Measurements from ENCODE around the gene SLC22A1.
"Not testable (repeated sequence)": the region's sequence is repeated elsewhere in the genome, so short reads cannot be mapped to it uniquely, and the experiment has no call there.

The SLC22A1 gene

DNA sequence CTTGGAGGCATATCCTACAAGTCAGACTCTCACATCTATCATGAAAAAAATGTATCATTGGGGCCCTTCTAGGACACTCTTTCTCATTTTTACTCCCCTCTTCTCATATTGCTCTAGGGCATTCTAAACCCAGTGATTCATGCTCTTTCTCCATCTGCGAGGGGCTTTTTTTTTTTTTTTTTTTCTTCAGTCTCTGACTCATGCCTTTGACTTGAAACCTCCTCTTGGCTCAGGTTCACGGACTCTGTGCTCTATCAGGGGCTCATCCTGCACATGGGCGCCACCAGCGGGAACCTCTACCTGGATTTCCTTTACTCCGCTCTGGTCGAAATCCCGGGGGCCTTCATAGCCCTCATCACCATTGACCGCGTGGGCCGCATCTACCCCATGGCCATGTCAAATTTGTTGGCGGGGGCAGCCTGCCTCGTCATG is 17.8 kb downstream of the SLC22A1 start:
- DNase-seq: no peak

DNA sequence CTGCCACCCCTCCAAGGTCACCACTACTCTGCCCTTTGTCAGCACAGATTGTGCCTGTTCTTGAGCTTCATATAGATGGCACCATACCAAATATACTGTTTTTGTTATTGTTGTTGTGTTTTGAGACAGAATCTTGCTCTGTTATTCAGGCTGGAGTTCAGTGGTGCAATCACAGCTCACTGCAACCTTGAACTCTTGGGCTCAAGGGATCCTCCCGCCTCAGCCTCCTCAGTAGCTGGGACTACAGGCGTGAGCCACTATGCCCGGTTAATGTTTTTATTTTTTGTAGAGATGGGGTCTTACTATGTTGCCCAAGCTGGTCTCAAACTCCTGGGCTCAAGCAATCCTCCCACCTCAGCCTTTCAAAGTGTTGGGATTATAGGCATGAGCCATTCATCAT is 18.9 kb downstream of the SLC22A1 start:
- not testable (repeated sequence) for DNase-seq

DNA sequence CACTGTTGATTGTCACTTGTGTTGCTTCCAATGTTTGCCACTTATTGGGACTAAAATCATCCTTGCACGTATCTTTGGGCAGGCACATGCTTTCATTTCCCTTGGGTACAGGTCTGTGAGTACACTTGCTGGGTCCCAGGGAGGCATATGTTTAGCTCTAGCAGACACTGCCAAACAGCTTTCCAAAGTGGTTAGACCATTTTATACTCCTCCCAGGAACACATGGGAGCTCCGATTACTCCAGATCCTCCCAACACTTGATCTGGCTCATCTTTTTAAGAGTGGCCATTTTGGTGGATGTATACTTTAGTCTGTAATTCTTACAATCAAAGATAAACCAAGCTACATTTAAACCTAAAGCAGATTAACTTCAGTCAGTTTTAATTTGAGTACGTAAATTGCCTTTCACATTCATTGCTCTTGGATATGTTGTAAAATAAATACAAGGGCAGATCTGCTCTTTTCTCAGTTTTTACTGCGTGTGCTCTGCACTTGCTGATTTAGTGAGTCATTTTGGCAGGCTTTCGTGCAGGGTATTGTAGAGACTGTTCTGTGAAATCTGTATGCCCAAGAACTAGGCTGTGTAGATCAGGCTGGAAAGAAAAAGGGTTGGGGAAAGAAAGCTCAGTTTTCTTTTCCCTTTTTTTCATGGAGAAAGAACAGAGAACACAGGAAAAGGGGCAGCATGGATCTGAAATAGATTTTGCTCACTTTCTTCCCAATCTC is 19.5 kb downstream of the SLC22A1 start:
- no peak for DNase-seq

DNA sequence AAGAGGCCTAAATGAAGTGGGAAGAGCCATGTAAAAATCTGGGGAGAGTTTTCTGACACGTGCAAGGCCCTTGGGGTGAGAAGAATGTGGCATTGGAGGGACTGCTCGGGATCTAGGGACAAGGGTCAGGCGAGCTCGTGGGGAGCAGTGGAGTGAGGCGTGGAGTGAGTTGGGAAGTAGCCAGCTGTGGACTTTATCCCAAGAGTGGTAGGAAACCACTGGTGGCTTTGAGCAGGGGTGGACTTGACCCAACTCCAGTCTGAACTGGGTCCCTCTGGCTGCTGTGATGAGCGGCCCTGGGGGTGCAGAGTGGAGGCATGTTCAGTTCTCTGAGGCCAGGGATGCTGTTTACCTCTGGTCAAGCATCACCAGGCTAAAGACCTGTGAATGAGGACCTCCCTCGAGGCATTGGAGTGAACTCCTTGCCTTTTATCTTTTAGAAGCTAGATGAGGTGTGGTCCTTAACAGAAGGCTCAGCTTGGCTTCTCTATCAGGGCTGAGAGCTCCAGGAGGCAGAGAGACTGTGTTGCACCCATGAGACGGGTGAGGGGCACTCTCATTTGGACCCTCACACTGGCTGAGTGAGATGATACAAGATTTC is 20.6 kb downstream of the SLC22A1 start:
- no peak for DNase-seq

DNA sequence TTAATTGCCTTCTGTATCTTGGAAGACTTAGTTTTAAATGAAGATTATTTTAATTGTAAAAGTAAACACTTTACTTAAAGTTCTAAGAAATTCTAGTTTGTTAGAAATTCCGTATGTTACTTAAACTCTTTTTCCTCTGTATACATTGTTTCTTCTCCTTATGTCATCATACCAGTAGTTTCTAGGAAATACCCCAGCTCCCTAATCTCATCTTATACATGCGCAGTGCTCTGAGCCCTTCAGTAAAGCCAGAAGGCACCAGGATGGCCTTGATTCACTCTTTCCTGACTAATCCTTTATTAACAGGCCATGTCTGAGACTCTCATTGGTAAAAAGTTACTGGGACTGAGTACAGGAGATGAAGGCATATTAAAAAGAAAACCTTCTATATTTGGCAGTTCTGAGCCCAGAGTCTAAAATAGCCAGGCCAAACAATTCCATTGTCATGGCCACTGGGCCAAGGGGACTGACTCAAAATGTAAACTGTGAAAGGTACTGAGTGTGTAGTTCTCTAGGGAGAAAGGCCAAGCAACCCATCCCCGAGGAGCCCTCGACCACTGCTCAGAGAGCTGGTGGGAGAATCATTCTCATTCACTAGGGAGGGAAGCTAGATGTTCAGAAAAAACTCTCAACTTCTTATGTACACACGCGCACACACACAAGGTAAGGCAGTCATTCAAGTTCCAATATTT is 25.0 kb downstream of the SLC22A1 start:
- no peak for DNase-seq

DNA sequence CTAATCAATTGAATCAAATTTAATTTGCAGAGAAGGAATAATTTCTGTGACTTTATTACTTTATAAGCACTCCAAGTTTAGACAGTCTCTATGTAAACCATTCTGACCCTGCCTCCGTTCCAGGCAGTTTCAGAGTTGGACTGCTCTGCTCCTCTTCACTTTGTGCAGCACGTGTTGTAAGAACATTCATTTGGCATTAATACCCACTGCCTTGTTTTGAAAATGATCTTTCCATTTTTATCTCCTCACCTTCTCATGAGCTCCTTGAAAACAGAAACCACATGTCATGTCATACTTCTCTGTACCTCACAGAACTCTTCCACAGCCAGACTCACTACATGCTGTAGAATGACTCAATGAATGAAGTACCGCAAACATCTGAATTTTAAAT is 25.5 kb downstream of the SLC22A1 start:
- DNase-seq: no peak

DNA sequence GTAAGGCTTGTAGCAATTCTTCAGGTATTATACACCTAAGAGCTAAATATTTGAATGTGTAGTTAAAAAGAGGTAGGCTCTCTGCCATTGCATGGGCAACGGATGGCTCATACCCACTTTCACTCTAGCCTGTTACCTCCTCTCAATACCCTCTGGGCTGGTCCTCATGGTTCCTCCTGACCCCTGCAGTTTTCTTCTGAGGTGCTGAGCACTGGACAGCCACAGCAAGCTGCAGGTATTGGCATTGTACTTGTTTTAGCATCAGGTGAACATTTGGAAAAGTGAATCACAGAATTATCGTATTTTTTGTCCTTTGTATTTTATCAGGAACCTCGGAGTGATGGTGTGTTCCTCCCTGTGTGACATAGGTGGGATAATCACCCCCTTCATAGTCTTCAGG is 32.9 kb downstream of the SLC22A1 start:
- DNase-seq: no peak

DNA sequence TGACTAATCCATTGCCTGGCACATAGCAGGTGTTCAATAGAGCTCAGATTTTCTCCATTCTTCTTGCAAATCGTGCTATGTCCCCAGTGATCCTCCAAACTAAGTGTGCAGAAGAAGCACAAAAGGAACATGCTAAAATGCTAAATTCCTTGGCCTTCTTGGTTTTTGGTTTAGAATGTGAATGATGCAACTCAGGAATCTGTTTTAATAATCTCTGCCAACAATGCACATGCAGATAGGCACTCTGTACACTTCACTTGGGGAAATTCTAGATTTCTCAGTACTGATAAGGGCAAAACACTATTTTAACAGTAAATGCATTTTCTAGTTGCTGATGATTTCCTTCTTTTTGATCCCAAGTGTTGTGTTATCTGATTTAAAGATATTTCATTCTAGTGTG is 35.2 kb downstream of the SLC22A1 start:
- DNase-seq: no peak

DNA sequence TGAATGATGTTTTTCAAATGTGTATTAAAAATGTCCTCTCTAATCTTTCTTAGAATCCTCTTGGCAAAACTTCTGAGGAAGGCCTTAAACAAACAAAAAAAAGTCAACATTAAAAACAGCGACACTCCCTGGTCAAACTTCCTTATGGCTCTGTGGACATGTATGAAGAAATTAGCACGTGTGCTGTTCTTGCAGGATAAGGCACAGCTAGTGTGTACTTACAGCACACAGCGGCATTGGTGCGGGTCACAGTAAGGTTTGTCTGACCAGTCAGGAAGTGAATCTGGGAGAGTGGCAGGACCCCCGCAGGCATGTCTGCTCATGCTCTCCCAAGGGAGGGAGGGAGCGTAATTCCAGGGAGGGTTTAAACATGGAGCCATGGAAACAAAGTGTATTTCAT is 38.8 kb downstream of the SLC22A1 start:
- no peak for DNase-seq

DNA sequence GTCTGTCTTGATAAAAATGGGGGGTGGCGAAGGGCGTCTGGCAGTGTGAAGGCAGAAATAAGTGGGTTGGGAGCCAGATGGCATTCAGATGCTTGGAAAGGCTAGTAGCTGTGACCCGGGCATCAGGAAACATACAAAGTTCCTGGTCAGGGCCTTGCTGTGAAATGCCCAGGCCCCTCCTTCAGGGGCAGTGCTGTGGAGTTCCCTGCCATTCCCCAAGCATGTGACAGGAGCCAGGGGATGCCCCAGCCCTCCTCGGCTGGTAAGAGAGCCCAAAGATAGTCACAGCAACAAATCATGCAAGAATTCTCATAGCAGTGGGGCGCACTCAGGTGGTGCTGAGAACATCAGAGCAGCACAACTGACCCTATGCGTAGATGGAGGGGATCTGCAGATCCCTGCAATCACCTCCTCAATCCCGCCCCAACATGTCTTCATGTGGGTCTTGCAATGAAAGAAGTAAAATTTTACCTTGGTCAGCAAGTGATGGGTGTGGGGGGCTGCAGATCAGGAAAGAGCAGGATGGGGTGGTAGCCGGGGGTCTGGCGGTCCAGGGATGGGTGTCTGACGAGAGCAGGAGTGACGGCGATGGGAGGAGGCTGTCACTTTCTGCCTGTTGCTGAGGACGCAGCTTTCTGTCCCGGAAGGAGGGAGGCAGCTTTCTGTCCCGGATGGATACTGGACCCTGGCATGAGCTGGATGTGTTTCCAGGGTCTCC is 39.5 kb downstream of the SLC22A1 start:
- DNase-seq: no peak

DNA sequence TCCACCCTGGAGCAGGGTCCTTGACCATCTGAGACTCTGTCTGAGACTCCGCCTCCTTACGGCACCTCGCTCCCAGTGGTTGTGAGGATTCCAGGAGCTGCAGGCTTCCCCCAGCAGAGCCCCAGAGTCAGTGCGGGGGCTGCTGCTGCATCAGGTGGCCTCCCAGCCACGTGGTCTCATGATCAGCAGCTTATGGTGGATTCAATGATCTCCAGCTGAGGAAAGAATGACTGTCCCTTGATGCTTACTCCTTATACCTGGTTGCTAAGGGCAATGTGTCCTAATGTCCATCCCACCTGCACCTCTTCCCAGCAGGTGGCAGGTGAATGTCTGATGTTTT is 40.0 kb downstream of the SLC22A1 start:
- no peak for DNase-seq

DNA sequence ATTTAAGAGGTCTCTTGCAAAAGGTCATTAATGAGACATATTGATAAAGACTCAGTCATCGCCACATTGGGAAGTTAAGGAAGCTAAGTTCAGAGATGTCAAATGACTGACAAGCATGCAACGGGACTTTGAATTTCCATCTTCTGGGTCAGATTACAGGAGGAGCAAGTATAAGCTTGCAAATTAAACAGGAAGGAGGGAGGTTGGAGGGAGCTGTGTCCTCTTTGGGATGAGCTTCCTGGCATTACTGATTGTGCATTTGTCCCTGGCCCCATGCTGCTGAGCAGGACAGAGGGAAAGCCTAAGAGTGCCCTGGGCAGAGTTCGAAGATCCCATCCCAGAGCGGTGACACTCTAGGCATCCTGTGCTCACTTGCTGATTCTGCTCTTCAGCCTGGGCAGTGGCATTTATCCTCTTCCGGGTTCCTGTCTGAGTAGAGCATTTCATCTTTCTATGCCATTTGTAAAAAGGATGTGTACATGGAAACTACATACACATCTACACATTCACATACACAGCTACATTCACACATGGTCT is 40.5 kb downstream of the SLC22A1 start:
- no peak for DNase-seq

DNA sequence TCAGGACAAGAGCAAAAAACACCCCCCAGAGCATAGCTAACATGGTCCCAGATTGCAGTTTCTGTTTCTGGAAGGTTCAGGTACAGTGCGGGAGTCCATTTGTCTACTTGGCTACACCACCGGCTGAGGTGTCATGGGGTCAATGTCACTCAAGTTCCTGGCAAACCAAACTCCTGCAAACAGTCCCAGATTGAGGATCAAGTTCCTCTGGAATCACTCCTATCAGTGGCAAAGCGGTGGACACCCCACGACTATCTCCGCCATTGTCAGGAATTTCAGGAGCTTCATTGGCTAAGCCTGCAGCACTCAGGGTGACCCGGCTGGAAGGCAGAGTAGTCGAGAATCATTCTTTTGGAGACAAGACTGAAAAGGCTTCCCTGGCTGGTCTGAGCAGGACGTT is 41.8 kb downstream of the SLC22A1 start:
- DNase-seq: no peak

DNA sequence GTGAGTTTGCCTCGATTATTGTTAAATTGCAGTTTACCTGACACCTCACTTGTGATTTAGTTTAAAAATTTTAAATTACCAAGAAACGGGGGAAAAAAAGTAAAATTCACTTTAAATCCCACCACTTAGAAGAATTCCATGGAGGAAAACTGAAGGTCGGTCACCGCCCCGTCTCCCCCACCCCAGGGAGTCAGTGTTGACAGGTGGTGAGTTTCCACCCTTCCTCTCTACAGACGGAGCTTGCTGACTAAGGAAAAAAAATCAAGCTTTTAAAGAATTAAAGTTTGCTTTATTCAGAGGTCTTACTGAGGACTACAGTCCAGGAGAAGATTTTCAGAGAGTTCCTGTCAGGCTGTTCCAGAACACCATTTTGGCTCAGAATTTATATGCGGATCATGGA is 42.3 kb downstream of the SLC22A1 start:
- no peak for DNase-seq

DNA sequence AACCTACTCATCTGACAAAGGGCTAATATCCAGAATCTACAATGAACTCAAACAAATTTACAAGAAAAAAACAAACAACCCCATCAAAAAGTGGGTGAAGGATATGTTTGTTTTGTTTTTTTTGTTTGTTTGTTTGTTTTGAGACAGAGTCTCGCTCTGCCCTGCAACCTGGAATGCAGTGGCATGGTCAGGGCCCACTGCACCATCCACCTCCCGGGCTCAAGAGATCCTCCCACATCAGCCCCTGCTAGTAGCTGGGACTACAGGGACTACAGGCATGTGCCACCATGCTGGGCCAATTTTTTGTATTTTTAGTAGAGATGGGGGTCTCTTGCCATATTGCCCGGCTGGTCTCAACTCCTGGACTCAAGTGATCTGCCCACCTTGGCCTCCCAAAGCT is 44.3 kb downstream of the SLC22A1 start:
- not testable (repeated sequence) for DNase-seq

DNA sequence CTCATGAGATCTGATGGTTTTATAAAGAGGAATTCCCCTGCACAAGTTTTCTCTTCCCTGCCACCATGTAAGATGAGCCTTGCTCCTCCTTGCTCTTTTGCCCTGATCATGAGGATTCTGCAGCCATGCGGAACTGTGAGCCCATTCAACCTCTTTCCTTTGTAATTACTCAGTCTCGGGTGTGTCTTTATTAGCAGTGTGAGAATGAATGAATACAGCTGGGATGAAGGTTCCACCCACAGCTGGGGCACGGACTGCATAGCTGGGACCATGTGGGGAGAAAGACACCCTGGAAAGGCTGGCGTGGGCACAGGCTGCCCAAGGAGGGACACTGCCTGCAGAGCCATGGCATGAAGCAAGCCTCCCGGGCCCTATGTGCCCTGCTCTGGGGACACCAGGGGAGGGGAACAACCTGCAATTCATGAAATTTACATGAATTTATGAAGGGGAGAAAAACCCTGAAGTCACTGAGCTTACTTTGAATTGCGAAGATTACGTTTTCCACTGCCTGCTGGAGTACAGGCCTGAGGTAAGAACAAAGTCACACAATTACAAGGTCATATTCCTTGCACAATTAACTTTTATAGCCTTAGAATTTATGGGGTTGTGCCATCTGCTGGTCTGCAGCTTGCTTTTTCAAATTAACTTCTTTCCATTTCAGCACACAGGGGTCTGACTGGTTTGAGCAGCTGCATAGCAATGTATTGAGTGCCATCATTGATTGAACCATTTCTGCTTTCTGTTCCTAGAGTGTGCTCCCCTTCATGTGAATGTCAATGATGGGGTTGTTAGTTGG is 46.2 kb downstream of the SLC22A1 start:
- no peak for DNase-seq

DNA sequence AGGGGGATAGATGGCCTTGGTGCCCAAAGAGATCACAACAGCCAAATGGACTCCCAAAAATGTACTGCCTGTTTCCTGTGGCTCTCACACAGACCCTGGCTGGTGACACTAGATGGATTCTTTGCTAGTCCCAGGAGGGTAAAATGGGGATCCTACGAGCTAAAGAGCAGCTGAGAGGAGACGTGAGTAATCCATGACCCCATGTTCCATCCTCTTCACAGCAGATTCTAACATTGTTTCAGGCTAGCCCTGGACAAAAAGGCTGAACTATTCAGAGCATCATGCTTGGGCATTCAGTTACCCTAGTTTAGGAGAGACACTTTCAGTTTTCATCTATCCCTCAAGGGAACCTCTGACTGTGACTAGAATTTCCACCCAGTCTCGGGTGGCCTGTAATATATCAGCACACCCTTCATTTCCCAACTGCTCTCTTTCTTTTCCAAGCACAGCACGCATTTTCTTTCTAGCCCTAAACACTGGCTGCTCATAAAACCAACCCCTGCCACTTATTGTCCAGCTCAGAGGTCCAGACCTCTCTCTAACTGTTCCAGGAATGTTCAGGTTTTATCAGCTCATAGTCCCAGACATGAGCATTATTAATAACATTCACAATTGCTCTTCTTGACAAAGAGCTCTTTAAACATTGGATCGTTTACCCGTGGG is 48.5 kb downstream of the SLC22A1 start:
- no peak for DNase-seq

DNA sequence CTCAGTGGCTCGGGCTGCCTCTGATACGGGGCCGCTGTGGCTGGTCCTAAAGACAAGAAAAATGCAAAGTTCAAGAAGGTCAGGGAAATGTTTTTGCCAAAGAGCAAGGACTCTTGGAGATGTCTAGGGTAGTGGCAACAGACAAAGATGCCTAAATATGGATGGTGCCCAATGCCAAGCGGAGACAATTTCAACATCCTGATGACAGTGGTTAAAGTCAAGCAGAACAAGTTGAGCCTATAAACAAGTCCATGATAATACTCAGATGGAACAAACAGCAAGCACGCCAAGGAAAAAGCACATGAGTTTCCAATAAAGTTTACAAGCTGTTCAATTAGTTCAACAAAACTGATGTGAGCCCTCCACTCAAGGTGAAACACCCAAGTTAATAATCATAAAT is 51.1 kb downstream of the SLC22A1 start:
- DNase-seq: no peak

DNA sequence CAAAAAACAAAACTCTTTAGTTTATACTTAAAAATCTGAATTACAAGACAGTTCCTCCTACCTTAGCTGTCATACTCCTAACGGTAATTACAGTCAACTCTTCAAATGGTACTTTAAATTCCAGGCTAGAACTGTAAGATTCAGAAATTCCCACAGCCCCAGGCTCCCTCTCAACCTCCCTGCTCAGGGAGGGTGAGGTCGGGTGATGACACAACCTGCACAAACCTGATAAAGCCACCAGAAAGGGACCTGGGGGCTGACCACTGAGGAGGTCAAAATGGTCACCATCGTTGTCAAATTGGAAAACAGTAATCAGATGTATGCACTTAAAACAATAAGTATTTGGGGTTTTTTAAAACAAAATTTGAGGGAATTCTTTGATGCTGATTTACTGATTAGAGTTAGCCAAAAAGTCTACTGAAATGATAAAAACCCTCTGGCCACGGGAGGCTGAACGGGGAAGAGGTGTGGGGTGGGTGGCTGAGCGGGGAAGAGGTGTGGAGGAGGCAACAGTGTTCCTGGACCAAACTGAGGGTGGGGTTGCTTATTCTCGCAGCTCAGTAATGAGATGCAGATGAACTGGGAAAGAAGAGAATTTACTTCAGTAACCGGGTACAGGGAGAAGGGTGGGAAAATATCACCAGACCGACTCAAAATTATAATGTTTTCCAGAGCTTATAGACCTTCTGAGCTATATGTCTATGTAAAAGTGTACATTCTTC is 52.4 kb downstream of the SLC22A1 start:
- no peak for DNase-seq

DNA sequence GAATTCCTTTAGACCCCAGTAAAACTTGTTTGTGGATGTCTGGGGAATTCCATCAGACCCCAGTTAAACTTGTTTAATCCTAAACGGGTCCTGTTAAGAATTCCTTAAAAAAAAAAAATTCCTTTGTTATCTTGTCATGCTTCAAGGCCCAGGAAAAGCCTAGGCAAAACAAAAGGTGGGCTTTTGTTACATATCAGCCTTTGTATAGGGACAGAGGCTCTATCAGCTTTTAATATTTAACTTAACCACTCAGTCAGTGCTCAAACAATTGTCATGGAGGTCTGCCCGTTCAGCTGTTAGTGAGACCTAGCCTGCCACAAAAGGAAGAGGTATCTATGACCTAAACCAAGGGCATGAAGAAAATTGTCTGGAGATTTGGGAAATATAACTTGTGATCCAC is 53.1 kb downstream of the SLC22A1 start:
- DNase-seq: no peak

DNA sequence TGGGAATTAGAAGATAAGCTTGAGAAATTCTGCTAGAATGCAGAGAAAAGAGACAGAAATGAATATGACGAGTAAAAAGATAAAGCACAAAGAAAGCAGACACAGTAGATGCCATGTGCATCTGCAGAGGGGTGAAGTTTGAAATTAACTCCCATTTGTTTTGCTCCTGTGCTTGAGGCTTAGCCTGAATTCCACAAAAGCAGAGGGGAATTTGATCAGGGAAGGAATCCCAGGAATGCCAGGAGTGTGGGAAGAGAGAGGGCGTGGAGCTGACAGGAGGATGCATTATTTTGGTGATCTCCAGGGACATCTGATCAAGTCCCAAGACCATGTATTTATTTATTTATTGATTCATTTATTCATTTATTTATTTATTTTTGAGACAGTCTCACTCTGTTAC is 55.6 kb downstream of the SLC22A1 start:
- no peak for DNase-seq
